Keratinocyte (primary cell): ENCODE results near the gene GRAMD1B. TPM values are rescaled to one million over a fixed set of nuclear protein-coding genes. Genes with fewer than 3 reads are reported as not detected.

Experiments used
- DNase-seq: peaks from one replicate; pipeline ENCODE4 v3.0.0-alpha.2; 2011; ENCODE audit warnings: low read depth, missing footprints, low spot score
- FAIRE-seq: peaks from 2 replicates; lab custom pipeline; 2011; peaks lifted over from hg19 to GRCh38; lab: Jason Lieb, UNC
- H2AFZ ChIP-seq: 2 replicates; pipeline ENCODE4 v1.6.0; 2012; ENCODE audit warnings: low read length, control low read depth, inconsistent platforms; ENCODE audit not compliant: control insufficient read depth
- H3K27ac ChIP-seq: 2 replicates; pipeline ENCODE4 v1.5.1; 2011; ENCODE audit warnings: low read length; ENCODE audit not compliant: control insufficient read depth, insufficient read depth
- H3K27me3 ChIP-seq: 3 replicates; pipeline ENCODE4 v1.6.0; 2011; ENCODE audit warnings: low read length; ENCODE audit not compliant: control insufficient read depth, insufficient read depth; ENCODE audit errors: extremely low read depth
- H3K36me3 ChIP-seq, 2 experiments: 2 replicates in 1 of 2; 3 replicates in 1 of 2; pipeline ENCODE4 v1.5.1; 2011; ENCODE audit warnings: low read length in 2 of 2, mild to moderate bottlenecking in 1 of 2; ENCODE audit not compliant: control insufficient read depth in 2 of 2, insufficient read depth in 2 of 2; ENCODE audit errors: extremely low read depth in 1 of 2
- H3K4me1 ChIP-seq: 3 replicates; pipeline ENCODE4 v1.5.1; 2011; ENCODE audit warnings: low read length; ENCODE audit not compliant: control insufficient read depth, insufficient read depth; ENCODE audit errors: extremely low read depth
- H3K4me2 ChIP-seq: 3 replicates; pipeline ENCODE4 v1.6.0; 2011; ENCODE audit warnings: low read depth, low read length; ENCODE audit not compliant: control insufficient read depth, insufficient read depth; ENCODE audit errors: extremely low read depth
- H3K4me3 ChIP-seq, 3 experiments: fragments of 200-600 bp in 1 of 3; sonication (generic) in 1 of 3; 2 replicates in 2 of 3; 3 replicates in 1 of 3; pipeline ENCODE4 v1.5.1; 2011 to 2016; ENCODE audit warnings: low read length in 3 of 3, mild to moderate bottlenecking in 3 of 3, control low read depth in 2 of 3, inconsistent platforms in 1 of 3, low read depth in 1 of 3, mixed read lengths in 1 of 3, mixed run types in 1 of 3, moderate library complexity in 1 of 3; ENCODE audit not compliant: control insufficient read depth in 2 of 3, insufficient read depth in 2 of 3; ENCODE audit errors: extremely low read depth in 1 of 3
- H3K79me2 ChIP-seq: 2 replicates; pipeline ENCODE4 v1.6.0; 2012; ENCODE audit warnings: low read length; ENCODE audit not compliant: control insufficient read depth, insufficient read depth
- H3K9ac ChIP-seq: 3 replicates; pipeline ENCODE4 v1.6.0; 2011; ENCODE audit warnings: low read length; ENCODE audit not compliant: control insufficient read depth, insufficient read depth; ENCODE audit errors: extremely low read depth
- H3K9me1 ChIP-seq: 3 replicates; pipeline ENCODE4 v1.6.0; 2011; ENCODE audit warnings: low read length; ENCODE audit not compliant: control insufficient read depth, insufficient read depth; ENCODE audit errors: extremely low read depth
- H3K9me3 ChIP-seq: 2 replicates; pipeline ENCODE4 v1.5.1; 2012; ENCODE audit warnings: low read depth, low read length; ENCODE audit not compliant: control insufficient read depth
- H4K20me1 ChIP-seq: 3 replicates; pipeline ENCODE4 v1.6.0; 2011; ENCODE audit warnings: low read length; ENCODE audit not compliant: control insufficient read depth, insufficient read depth; ENCODE audit errors: extremely low read depth
- EZH2 ChIP-seq: IDR thresholded peaks from one replicate; pipeline ENCODE4 v1.6.1; 2012; ENCODE audit warnings: inconsistent platforms, mild to moderate bottlenecking, low read length, moderate library complexity
- dilution Hi-C: fragments of 300-500 bp; cut with MboI; formaldehyde crosslinking; loops from one replicate; pipeline ENCODE4 v1.7.0; 2020; ENCODE audit warnings: low sequenced_read_pairs; ENCODE audit not compliant: extremely low pct_ligation_motif_present
- polyA plus RNA-seq, 5 experiments: library from polyadenylated mRNA; depleted of rRNA in 3 of 5; stranded (reverse) in 3 of 5; stranded (forward) in 1 of 5; unstranded in 1 of 5; fragments of >200 nt; gene quantifications; 1 replicate in 1 of 5; 2 replicates in 3 of 5; 3 replicates in 1 of 5; pipeline versions ENCODE4 v1.2.1 to v1.2.3, GENCODE V29; 2011 to 2012; ENCODE audit warnings: missing spikeins in 2 of 5, low read depth in 1 of 5, low replicate concordance in 1 of 5
- TF ChIP-seq, protein P1 (sequence below), 3 experiments: IDR thresholded peaks in 1 of 3; conservative IDR thresholded peaks in 1 of 3; optimal IDR thresholded peaks in 1 of 3; 2 replicates in 2 of 3; 3 replicates in 1 of 3; pipeline versions ENCODE3 to v1.5.1; 2011; ENCODE audit warnings: low read length in 3 of 3, mild to moderate bottlenecking in 3 of 3, moderate library complexity in 2 of 3, control low read depth in 1 of 3, inconsistent platforms in 1 of 3; ENCODE audit not compliant: insufficient read depth in 2 of 3; ENCODE audit errors: extremely low read depth in 1 of 3

Gene GRAMD1B
- polyA plus RNA-seq, 1 donor (not counting 4 experiments of a cell fraction or from before 2014, with no cell fraction given), result 0.04 TPM

DNA sequence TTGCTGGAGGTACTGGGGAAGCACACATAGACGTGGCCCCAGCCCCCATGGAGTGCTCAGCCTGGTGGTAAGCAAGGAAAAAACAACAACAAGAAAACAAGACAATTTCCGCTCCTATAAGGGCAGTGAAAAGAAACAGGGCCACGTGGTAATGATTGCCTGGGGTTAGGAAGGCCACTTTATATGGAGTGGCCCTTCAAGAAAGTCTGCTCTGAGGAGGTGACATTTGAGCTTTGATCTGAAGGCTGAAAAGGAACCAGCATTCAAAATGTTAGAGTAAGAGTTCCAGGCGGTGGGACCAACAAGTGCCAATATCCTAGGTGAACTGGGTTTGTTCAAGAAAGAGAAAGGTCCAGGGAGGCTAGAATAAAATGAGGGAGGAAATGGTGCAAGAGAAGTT, 136.8 kb downstream of the GRAMD1B start:
- Histone ChIP-seq H3K4me1 (no peaks in the 10 kb centered on the region), H3K9me1 (no peaks in the 10 kb centered on the region), H3K9ac (no peak overlapping the region), H4K20me1 (no peaks in the 10 kb centered on the region), H3K4me2 (no peak overlapping the region), H3K36me3 (no peaks in the 10 kb centered on the region), H3K27me3 (peaks cover 16% of the 10 kb centered on the region), H3K9me3 (no peaks in the 10 kb centered on the region), H3K4me3 (no peak overlapping the region), H3K27ac (no peak overlapping the region), H3K79me2 (no peaks in the 10 kb centered on the region), H2AFZ (no peak overlapping the region)
- DNase-seq (no peak), FAIRE-seq (no peak)
- TF ChIP-seq, protein P1, sequence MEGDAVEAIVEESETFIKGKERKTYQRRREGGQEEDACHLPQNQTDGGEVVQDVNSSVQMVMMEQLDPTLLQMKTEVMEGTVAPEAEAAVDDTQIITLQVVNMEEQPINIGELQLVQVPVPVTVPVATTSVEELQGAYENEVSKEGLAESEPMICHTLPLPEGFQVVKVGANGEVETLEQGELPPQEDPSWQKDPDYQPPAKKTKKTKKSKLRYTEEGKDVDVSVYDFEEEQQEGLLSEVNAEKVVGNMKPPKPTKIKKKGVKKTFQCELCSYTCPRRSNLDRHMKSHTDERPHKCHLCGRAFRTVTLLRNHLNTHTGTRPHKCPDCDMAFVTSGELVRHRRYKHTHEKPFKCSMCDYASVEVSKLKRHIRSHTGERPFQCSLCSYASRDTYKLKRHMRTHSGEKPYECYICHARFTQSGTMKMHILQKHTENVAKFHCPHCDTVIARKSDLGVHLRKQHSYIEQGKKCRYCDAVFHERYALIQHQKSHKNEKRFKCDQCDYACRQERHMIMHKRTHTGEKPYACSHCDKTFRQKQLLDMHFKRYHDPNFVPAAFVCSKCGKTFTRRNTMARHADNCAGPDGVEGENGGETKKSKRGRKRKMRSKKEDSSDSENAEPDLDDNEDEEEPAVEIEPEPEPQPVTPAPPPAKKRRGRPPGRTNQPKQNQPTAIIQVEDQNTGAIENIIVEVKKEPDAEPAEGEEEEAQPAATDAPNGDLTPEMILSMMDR (optimal IDR thresholded peaks at IDR 0.05 in 1 of 3, IDR thresholded peaks at IDR 0.05 in 1 of 3, conservative IDR thresholded peaks at IDR 0.05 in 1 of 3; ENCODE audit: extremely low read depth in 1 of 3, insufficient read depth in 2 of 3, low read length in 3 of 3), result no peak
- no peak for TF ChIP-seq EZH2
- dilution Hi-C loops, result no loop called here

DNA sequence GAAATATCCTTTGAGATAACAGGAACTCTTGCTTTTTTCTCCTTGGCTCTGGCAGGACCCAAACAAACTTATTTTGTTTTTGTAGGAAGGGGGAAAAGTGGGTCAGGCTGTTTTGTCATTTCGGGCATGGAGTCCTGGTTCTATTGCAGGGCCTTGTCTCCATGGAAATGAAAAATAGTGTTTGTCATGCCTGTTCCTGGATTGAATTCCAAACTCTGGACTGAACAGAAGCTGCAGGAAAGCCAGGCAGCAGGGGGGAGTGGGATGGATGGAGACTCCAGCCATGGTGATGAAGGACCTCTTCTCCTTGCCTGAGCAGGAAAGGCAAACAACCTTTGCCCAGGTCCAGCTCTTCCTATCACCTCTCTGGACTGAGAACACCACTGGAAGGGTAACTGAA, 137.4 kb downstream of the GRAMD1B start:
- H3K4me2 ChIP-seq, result no peak overlapping the region
- no peak overlapping the region for H3K9ac ChIP-seq
- FAIRE-seq, result no peak
- dilution Hi-C loops, result no loop called here
- H2AFZ ChIP-seq, result no peak overlapping the region
- no peaks in the 10 kb centered on the region for H3K36me3 ChIP-seq
- H3K4me3 ChIP-seq, result no peak overlapping the region
- H3K79me2 ChIP-seq, result no peaks in the 10 kb centered on the region
- H3K9me3 ChIP-seq, result no peaks in the 10 kb centered on the region
- no peaks in the 10 kb centered on the region for H3K4me1 ChIP-seq
- H3K27ac ChIP-seq, result no peak overlapping the region
- no peak for TF ChIP-seq EZH2
- TF ChIP-seq, protein P1 (optimal IDR thresholded peaks at IDR 0.05 in 1 of 3, IDR thresholded peaks at IDR 0.05 in 1 of 3, conservative IDR thresholded peaks at IDR 0.05 in 1 of 3; ENCODE audit: extremely low read depth in 1 of 3, insufficient read depth in 2 of 3, low read length in 3 of 3), result no peak
- no peaks in the 10 kb centered on the region for H4K20me1 ChIP-seq
- H3K27me3 ChIP-seq, result peaks cover 12% of the 10 kb centered on the region
- no peak for DNase-seq
- H3K9me1 ChIP-seq, result no peaks in the 10 kb centered on the region
